ENCODE results near the gene NFKB1.
"Not testable (repeated sequence)": the region's sequence is repeated elsewhere in the genome, so short reads cannot be mapped to it uniquely, and the experiment has no call there.

Gene NFKB1

DNA sequence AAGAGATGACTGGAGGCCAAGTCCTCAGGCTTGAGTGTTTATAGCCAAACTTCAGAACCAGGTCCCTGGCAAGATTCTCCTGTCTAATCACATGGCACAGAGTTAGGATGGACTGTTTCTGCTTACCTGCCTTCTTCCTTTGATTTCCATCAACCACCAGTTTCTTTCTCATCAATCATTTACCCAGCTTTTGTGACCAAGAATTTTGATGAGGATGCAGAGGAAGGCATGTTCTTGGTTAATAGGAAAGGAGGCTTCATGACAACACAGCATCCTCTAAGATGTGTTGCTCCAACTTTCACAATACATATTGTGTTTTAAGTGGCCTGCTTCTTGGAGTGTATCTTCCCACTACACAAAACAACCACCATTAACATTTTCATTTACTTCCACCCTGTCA, 65.3 kb downstream of the NFKB1 start:
- no peak for DNase-seq (ENCODE audit: low read depth in 2 of 2)
- no peak overlapping the region for H3K4me3 ChIP-seq (replicated peaks in 1 of 2; ENCODE audit: low read depth in 2 of 2, low read length in 2 of 2)
- TF ChIP-seq, protein P1, sequence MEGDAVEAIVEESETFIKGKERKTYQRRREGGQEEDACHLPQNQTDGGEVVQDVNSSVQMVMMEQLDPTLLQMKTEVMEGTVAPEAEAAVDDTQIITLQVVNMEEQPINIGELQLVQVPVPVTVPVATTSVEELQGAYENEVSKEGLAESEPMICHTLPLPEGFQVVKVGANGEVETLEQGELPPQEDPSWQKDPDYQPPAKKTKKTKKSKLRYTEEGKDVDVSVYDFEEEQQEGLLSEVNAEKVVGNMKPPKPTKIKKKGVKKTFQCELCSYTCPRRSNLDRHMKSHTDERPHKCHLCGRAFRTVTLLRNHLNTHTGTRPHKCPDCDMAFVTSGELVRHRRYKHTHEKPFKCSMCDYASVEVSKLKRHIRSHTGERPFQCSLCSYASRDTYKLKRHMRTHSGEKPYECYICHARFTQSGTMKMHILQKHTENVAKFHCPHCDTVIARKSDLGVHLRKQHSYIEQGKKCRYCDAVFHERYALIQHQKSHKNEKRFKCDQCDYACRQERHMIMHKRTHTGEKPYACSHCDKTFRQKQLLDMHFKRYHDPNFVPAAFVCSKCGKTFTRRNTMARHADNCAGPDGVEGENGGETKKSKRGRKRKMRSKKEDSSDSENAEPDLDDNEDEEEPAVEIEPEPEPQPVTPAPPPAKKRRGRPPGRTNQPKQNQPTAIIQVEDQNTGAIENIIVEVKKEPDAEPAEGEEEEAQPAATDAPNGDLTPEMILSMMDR (IDR thresholded peaks at IDR 0.05; ENCODE audit: low read depth, low read length): no peak

DNA sequence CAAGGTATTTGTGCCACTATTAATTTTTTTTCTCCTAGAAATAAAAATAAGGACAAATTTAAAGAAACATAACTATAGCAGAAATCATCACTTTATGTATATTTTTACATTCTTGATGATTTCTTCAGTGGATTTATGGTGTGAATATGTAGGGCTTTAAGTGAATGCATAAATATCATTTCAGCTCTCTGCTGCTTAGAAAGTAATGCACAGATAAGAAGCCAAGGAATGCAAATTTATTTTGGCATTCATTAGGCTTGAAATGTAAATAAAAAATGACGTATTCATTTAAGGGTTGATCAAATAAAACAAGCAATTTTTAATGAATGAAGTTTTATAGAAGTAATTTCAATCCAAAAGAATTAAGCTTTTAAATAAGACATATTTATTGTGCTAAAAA, 66.3 kb downstream of the NFKB1 start:
- no peak overlapping the region for H3K4me3 ChIP-seq (replicated peaks in 1 of 2; ENCODE audit: low read depth in 2 of 2, low read length in 2 of 2)
- DNase-seq (ENCODE audit: low read depth in 2 of 2): no peak
- TF ChIP-seq, protein P1 (IDR thresholded peaks at IDR 0.05; ENCODE audit: low read depth, low read length): no peak

DNA sequence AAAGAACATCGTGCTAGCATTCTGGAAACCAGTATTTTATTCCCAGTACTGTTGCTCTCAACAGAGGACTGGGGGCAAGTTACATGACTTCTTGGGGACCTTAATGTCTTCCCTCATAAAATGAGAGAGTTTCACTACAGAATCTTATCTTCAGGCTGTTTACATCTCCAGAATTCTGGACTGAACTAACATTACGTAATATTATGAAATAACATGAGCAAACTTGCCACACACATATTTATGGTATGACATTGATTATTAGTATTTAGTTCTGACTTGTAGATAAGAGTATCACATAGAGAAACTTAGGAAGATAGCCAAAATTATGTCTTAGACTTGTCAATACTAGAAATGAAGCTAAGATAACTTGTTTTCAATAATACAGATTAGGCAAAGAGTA, 68.0 kb downstream of the NFKB1 start:
- DNase-seq (ENCODE audit: low read depth in 2 of 2): peak; percentile 48 to 64
- TF ChIP-seq, protein P1 (IDR thresholded peaks at IDR 0.05; ENCODE audit: low read depth, low read length): no peak
- H3K4me3 ChIP-seq (replicated peaks in 1 of 2; ENCODE audit: low read depth in 2 of 2, low read length in 2 of 2): no peak overlapping the region

DNA sequence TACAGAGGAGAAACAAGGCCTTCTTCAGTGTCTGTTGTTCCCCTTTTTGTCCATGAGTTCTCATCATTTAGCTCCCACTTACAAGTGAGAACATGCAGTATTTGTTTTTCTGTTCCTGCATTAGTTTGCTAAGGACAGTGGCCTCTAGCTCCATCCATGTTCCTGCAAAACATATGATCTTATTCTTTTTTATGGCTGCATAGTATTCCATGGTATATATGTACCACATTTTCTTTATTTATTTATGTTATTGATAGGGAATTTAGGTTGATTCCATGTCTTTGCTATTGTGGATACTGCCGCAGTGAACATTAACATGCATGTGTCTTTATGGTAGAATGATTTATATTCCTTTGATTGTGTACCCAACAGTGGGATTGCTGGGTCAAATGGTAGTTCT, 69.1 kb downstream of the NFKB1 start:
- H3K4me3 ChIP-seq (replicated peaks in 1 of 2; ENCODE audit: low read depth in 2 of 2, low read length in 2 of 2); DNase-seq (ENCODE audit: low read depth in 2 of 2): not testable (repeated sequence)

DNA sequence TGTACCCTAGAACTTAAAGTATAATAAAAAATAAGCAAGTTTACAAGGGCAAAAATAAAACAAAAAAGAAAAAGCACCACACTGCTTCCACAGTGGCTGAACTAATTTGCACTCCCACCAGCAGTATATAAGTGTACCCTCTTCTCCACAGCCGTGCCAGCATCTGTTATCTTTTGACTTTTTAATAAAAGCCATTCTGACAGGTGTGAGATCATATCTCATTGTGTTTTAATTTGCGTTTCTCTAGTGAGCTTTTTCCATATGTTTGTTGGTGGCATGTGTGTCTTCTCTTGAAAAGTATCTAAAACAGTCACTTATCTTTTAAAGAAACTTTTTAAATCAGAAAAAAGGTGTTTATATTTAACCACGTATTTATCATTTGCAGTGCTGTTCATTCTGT, 71.3 kb downstream of the NFKB1 start:
- DNase-seq (ENCODE audit: low read depth in 2 of 2): no peak
- TF ChIP-seq, protein P1 (IDR thresholded peaks at IDR 0.05; ENCODE audit: low read depth, low read length): no peak
- no peak overlapping the region for H3K4me3 ChIP-seq (replicated peaks in 1 of 2; ENCODE audit: low read depth in 2 of 2, low read length in 2 of 2)

DNA sequence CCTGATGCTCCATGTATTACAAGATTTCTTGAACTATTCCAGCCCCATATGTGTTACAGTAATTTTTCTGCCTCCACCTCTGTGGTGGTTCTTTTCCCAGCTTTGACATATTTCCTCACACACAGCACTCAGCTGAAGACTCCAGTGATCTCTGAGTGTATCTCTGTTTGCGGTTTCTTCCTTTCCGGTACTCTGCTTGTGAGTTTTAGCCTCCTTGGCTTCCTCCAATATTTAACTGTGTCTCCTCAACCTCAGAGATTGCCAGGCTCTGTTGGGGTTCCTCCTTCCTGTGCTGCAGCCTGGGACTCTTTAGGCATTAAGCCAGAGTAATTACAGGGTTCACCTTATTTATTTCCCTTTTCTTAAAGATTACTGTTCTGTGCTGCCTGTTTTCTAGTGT, 73.2 kb downstream of the NFKB1 start:
- no peak overlapping the region for H3K4me3 ChIP-seq (replicated peaks in 1 of 2; ENCODE audit: low read depth in 2 of 2, low read length in 2 of 2)
- peak; percentile 66 to 76 for DNase-seq (ENCODE audit: low read depth in 2 of 2)
- TF ChIP-seq, protein P1 (IDR thresholded peaks at IDR 0.05; ENCODE audit: low read depth, low read length): no peak

DNA sequence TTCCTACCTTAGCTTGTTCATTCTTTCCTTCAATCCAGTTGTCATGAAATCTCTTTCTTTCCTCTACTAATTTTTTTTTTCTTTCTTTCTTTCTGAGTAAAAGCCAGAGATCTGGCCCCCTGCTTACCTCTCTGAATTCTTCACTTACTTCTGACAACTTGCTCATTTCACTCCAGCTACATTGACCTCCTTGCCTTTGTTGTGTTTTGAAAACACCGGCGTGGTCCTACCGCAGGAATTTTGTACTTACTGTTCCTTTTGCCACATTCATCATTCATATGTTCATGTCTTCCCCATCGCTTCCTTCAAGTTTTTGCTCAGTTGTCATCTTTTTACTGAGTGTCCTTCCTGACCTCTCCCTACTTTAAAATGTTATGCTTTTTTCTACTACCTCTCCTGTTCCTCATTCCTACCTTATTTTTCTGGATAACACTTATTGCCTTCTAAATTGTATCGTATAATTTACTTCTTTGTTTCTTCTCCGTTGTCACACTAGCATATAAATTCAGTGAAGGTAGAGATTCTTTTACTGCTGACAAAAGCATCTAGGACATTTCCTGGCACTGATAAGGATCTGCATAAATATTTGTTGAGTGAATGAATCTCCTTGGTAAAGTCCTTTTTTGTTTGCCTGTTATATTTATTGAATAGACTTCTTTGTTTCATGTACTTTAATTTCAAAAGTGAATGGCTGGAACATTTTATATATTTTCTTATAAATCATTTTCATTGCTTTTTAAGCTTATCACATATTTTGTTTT, 74.4 kb downstream of the NFKB1 start:
- TF ChIP-seq, protein P1 (IDR thresholded peaks at IDR 0.05; ENCODE audit: low read depth, low read length): no peak
- no peak overlapping the region for H3K4me3 ChIP-seq (replicated peaks in 1 of 2; ENCODE audit: low read depth in 2 of 2, low read length in 2 of 2)
- peak in 1 of 2 donors; percentile 39 for DNase-seq (ENCODE audit: low read depth in 2 of 2)
